DMS 273 (cell line): Measurements from ENCODE around the gene GAS5.
A peak's percentile ranks its signal among the peaks of the same experiment; 100 is the strongest.
"Not testable (repeated sequence)": the region's sequence is repeated elsewhere in the genome, so short reads cannot be mapped to it uniquely, and the experiment has no call there.

Experiments
- DNase-seq: peaks from one replicate; lab custom pipeline; 2025; ENCODE audit not compliant: unreplicated experiment; lab: John Stamatoyannopoulos, UW

The GAS5 gene

GRCh38 chr1:173867753-173868265 is at the start of gene GAS5:
Gene GAS5, minus strand, starts transcription at chr1:173867989.
- DNase-seq, result peak; percentile 100

DNA sequence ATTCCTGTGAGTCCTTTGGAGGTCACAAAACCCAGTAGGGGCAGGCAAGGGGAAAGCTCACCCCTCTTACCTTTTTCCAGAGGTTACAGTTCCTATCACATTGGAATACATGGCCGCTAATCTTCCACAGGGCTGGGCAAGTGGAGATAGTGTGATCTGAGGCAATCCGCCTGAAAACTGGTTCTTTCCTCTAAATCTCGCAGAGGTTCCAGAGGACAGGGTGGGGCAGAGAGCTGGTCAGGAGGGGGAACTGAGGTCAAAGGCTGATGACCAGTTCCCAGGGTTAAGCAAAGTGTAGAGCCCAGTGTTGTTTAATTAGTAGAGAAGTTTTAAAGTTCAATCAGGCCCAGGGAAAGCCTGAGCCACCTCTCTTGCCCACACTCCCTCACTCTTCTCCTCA is 49.4 kb upstream of the GAS5 start, which contains the start of gene SERPINC1:
TSS of gene SERPINC1 (minus strand) at position 179 of the 400 bp plus-strand sequence. CDS start at position 111, 68 bp downstream.
- no peak for DNase-seq

DNA sequence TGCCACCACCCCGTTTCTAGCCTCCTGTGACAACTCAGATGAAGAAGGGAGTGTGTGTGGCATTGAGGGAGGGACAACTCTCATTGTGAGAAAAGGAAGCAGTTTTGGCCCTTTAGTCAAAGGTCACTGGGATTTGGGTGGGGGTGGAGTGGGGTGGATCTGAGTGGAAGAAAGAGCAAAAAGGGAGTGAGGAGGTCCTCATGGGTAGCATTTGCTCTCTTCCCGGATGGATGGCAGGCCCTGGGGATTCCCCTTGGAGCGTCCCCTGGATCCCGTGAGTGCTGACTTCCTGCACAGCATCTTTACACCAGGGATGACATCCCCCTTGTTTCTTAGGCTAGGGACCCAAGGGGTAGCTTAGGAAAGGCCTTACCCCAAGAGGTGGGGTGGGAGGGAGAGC is 48.9 kb upstream of the GAS5 start:
- DNase-seq, result no peak

DNA sequence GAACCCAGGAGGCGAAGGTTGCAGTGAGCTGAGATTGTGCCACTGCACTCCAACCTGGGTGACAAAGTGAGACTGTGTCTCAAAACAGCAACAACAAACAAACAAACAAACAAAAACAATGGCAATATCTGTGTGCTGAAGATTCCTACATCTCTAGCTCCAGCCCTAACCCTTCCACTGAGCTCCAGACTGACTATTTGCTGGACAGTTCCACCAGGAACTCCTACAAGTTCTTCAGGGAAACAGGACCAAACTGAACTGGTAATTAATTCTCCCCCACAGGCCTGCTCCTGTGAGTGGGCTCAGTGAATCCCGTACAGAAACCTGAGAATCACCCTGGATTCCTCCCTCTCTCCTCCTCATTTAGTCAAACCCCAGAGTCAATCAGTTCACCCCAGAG is 47.8 kb upstream of the GAS5 start:
- DNase-seq, result no peak

DNA sequence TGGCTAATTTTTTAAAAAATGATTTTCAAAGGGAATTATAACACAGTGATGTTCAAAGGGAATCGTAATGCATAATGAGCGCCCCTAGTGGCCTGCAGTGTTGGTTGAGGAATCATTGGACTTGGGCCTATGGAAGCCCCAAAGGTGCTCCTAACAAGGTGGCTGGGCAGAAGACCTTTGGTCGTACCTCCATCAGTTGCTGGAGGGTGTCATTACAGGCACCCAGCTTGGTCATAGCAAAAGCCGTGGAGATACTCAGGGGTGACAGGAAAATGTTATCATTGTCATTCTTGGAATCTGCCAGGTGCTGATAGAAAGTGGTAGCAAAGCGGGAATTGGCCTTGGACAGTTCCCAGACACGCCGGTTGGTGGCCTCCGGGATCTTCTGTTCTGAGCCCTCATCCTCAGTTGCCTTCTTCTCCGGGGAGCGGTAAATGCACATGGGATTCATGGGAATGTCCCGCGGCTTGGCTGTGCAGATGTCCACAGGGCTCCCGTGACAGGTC is 46.6 kb upstream of the GAS5 start:
- DNase-seq, result peak; percentile 73

DNA sequence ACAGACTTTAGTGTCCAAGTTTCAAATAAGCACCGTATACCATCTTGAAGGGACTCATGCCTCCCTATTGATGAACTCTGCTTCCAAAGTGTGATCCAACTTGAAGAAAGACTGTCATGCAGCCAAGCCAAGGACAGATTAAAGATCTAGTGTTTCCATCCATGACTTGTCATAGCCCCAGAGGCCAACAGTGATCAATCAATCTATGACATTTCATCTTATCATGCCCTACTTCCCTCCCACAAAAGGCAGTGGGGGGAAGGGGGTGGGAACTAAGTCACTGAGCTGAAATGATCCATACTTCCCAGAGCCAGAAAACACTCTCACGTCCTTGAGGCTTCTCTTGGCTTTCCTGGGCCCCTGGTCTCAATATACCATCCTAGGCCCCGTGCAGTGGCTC is 45.3 kb upstream of the GAS5 start:
- no peak for DNase-seq

DNA sequence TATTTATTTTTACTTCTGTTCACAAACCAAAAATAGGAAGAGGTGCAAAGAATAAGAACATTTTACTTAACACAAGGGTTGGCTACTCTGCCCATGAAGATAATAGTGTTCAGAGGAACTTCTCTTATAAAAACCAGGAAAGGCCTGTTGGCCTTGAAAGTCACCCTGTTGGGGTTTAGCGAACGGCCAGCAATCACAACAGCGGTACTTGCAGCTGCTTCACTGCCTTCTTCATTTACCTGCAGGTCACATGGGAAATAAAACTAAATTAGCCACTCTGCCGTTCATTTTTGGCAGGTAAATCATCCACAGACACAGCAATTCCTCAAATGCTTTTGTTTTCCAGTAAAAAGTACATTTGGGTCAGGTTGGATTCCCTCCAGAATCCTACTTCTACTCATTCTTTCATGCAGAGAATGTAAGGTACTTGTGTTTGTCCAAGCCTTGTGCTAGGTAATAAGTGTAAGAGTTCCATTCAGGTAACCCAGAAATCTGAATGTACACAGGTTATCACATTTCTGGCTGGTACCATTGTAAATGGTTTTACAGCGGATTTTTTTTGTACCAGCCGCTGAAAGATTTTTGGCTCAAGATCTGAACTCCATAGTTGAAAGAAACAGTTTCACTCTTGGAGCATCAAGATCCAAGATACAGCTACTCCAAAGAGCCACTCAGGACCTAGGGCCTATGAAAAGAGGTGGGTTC is 36.2 kb upstream of the GAS5 start:
- DNase-seq, result no peak

DNA sequence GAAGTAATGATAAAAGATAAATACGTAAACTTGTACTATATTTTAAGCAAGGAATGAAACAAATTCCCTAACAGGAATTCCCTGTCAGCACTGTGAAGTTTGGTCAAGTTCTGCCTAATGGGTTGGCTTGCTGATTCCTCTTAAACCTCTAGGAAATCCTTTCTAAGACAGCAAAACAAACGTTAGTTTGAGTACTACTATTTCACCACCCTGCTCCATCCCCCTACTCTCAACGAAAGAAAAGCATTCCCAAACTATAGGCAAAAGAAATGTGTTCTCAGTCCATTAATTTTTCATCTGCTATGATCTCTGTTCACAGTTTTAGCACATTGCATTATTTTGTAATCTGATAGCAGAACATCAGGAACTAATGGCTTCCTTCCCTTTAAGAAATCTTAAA is 33.2 kb upstream of the GAS5 start:
- no peak for DNase-seq

- DNase-seq, result no peak
Measured at GRCh38 chr1:173900427-173900826, 32.6 kb upstream of the GAS5 start.

GRCh38 chr1:173894189-173894588 is 26.4 kb upstream of the GAS5 start:
- no peak for DNase-seq

GRCh38 chr1:173893611-173894010 is 25.8 kb upstream of the GAS5 start:
- no peak for DNase-seq

DNA sequence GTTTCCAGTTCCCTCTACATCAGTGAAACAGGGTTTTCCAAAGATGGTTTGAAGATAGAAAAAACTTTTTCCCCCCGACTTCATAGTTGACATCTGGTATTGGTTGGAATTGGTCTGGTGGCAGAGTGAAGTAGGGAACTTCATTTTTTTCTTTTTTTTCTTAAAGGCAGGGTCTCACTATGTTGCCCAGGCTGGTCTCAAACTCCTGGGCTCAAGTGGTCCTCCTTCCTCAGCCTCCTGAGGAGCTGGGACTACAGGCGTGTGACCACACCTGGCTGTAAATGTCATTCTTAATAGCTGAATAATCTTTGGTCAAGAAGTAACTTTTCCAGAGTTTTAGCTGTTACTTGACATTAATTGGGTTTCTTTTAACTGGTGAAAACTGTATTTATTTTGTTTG is 22.1 kb upstream of the GAS5 start:
- DNase-seq, result no peak

- no peak for DNase-seq
Measured at GRCh38 chr1:173888749-173889148, 21.0 kb upstream of the GAS5 start.

- DNase-seq, result no peak
Measured at GRCh38 chr1:173887627-173888026, 19.8 kb upstream of the GAS5 start.

GRCh38 chr1:173886746-173887611 is 19.2 kb upstream of the GAS5 start:
- no peak for DNase-seq

DNA sequence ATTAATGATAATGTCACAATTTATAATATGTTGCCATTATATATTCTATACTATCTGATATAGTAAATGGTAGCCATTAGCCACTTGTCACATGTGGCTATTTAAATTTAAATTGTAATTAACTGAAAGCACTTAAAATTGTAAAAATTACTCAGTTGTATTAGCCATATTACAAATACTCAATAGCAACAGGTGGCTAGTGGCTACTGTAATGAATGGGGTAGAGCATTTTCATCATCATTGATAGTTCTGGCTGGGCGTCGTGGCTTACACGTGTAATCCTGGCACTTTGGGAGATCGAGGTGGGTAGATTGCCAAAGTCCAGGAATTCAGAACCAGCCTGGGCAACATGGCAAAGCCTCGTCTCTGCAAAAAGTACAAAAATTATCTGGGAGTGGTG is 16.9 kb upstream of the GAS5 start:
- DNase-seq, result no peak

GRCh38 chr1:173881117-173881516 is 13.3 kb upstream of the GAS5 start:
- DNase-seq, result not testable (repeated sequence)

DNA sequence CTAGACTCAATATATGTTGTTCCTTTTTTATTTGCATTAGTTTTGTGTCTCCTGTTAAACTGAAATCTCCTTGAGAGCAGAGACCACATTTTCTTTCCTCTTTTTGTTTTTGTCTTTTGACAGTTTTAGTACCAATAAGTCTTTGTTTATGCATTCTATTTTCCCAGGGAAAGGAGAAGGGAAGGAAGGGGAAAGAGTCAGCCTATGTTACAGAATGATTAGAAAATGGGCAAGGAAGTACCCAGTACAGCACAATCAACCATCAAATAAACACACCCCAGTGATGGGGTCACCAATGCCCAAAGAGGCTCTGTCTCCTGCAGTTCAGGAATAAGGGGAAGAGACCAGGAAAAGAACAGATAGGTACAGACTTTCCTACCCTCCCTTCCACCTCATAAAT is 10.5 kb upstream of the GAS5 start:
- DNase-seq, result no peak

- DNase-seq, result no peak
Measured at GRCh38 chr1:173876732-173877131, 8.9 kb upstream of the GAS5 start.

GRCh38 chr1:173871500-173871899 is 3.7 kb upstream of the GAS5 start:
- DNase-seq, result no peak

DNA sequence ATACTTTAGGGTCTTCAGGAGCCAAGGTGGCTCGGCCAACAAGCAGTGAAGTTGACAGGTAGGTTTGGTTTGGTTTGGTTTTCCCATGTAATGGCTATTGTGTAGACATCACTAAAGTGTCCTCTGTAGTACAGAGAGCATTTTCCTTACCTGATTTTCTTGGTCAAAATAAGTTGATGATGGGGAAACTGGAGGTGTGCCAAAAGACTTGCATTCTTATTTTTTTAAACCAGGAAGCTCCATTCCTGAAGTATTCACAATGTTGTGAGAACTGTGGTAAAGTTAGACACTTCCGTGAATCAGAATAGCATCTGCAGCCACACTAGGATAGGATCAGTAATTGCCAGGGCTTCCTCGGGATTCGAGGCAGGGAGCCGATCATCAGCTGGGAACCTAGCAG is 3.3 kb upstream of the GAS5 start:
- no peak for DNase-seq
